Large intestine (tissue), 3 donors: ENCODE results near the gene MSH5. TPM values are rescaled to one million over a fixed set of nuclear protein-coding genes. Genes with fewer than 3 reads are reported as not detected.

ENCODE experiments used
- DNase-seq, 2 donors: peaks; one replicate each; pipeline versions ENCODE4 v3.0.0 to v3.0.0-alpha.2; 2013
- H3K27ac ChIP-seq: one replicate; pipeline ENCODE4 v1.5.1; 2013; ENCODE audit warnings: low read length
- H3K27me3 ChIP-seq: 2 replicates; pipeline ENCODE4 v1.6.1; 2013; ENCODE audit warnings: low read length; ENCODE audit not compliant: control insufficient read depth, insufficient read depth
- H3K36me3 ChIP-seq: 2 replicates; pipeline ENCODE4 v1.6.1; 2013; ENCODE audit warnings: low read length; ENCODE audit not compliant: control insufficient read depth, insufficient read depth
- H3K4me1 ChIP-seq: one replicate; pipeline ENCODE4 v1.6.1; 2013; ENCODE audit warnings: low read length; ENCODE audit not compliant: control insufficient read depth, insufficient read depth
- H3K4me3 ChIP-seq: one replicate; pipeline ENCODE4 v1.5.1; 2013; ENCODE audit warnings: low read length
- H3K9me3 ChIP-seq: one replicate; pipeline ENCODE4 v1.6.1; 2013; ENCODE audit warnings: mild to moderate bottlenecking, low read depth, low read length, moderate library complexity; ENCODE audit not compliant: control insufficient read depth
- WGBS: methylation state at CpG from one replicate; pipeline ENCODE4 v1.1.5; 2013; ENCODE audit warnings: low lambda C conversion rate; ENCODE audit not compliant: insufficient coverage; 5-methylcytosine and 5-hydroxymethylcytosine counted together
- polyA plus RNA-seq: library from polyadenylated mRNA; unstranded; fragments of 120-200 nt; gene quantifications from one replicate; pipeline ENCODE4 v1.2.1, GENCODE V29; 2013

MSH5 gene
- polyA plus RNA-seq, 1 donor: 51.0 TPM

- H3K36me3 ChIP-seq: no peaks in the 10 kb centered on the region
- H3K4me1 ChIP-seq: peaks cover 19% of the 10 kb centered on the region
- no peak for DNase-seq
- H3K9me3 ChIP-seq: no peaks in the 10 kb centered on the region
- no CpG with 5 or more reads among the region's 8 CpGs for WGBS
- H3K27ac ChIP-seq: no peak overlapping the region
- no peaks in the 10 kb centered on the region for H3K27me3 ChIP-seq
- no peak overlapping the region for H3K4me3 ChIP-seq
Measured at GRCh38 chr6:31712296-31712695, 27.5 kb upstream of the MSH5 start.

GRCh38 chr6:31713465-31713864 lies 26.3 kb upstream of the MSH5 start:
- Histone ChIP-seq H3K36me3 (no peaks in the 10 kb centered on the region), H3K27me3 (no peaks in the 10 kb centered on the region), H3K4me3 (no peak overlapping the region), H3K27ac (peak overlapping the region; percentile 53), H3K4me1 (peaks cover 19% of the 10 kb centered on the region), H3K9me3 (no peaks in the 10 kb centered on the region)
- DNase-seq: no peak
- no CpG with 5 or more reads among the region's 4 CpGs for WGBS

- DNase-seq: peak; percentile 48 to 66
- Histone ChIP-seq H3K27ac (peak overlapping the region; percentile 53), H3K4me1 (peaks cover 26% of the 10 kb centered on the region), H3K4me3 (no peak overlapping the region), H3K36me3 (no peaks in the 10 kb centered on the region), H3K9me3 (no peaks in the 10 kb centered on the region), H3K27me3 (no peaks in the 10 kb centered on the region)
- 0% methylated on average over 1 of the region's 5 CpGs for WGBS
Measured at GRCh38 chr6:31713991-31714684, 25.7 kb upstream of the MSH5 start.

GRCh38 chr6:31715022-31715958 lies 24.5 kb upstream of the MSH5 start, which contains the start of gene LY6G6D:
Gene LY6G6D, plus strand, starts transcription at chr6:31715348. Its CDS starts 8 bp downstream, at chr6:31715356.
- WGBS: no CpG with 5 or more reads among the region's 16 CpGs
- Histone ChIP-seq H3K27me3 (no peaks in the 10 kb centered on the region), H3K4me1 (peaks cover 26% of the 10 kb centered on the region), H3K27ac (peak within 1 kb of the TSS; percentile 53), H3K36me3 (no peaks in the 10 kb centered on the region), H3K4me3 (no peak within 1 kb of the TSS), H3K9me3 (no peaks in the 10 kb centered on the region)
- no peak for DNase-seq

- no peaks in the 10 kb centered on the region for H3K27me3 ChIP-seq
- no peaks in the 10 kb centered on the region for H3K9me3 ChIP-seq
- no CpG with 5 or more reads among the region's 10 CpGs for WGBS
- peaks cover 26% of the 10 kb centered on the region for H3K4me1 ChIP-seq
- no peak overlapping the region for H3K27ac ChIP-seq
- H3K4me3 ChIP-seq: no peak overlapping the region
- H3K36me3 ChIP-seq: no peaks in the 10 kb centered on the region
- peak in 1 of 2 donors; percentile 15 for DNase-seq
Measured at GRCh38 chr6:31717499-31718222, 22.1 kb upstream of the MSH5 start.

- no CpG with 5 or more reads among the region's 1 CpG for WGBS
- Histone ChIP-seq H3K27me3 (no peaks in the 10 kb centered on the region), H3K4me1 (peaks cover 24% of the 10 kb centered on the region), H3K9me3 (no peaks in the 10 kb centered on the region), H3K36me3 (no peaks in the 10 kb centered on the region), H3K4me3 (no peak overlapping the region), H3K27ac (no peak overlapping the region)
- DNase-seq: peak in 1 of 2 donors; percentile 78
Measured at GRCh38 chr6:31718265-31718664, 21.5 kb upstream of the MSH5 start.

GRCh38 chr6:31719001-31719400 lies 20.8 kb upstream of the MSH5 start:
- peaks cover 2% of the 10 kb centered on the region for H3K9me3 ChIP-seq
- no peak overlapping the region for H3K27ac ChIP-seq
- no peaks in the 10 kb centered on the region for H3K36me3 ChIP-seq
- no peak for DNase-seq
- H3K4me3 ChIP-seq: no peak overlapping the region
- WGBS: no CpG with 5 or more reads among the region's 6 CpGs
- peaks cover 16% of the 10 kb centered on the region for H3K4me1 ChIP-seq
- H3K27me3 ChIP-seq: no peaks in the 10 kb centered on the region

GRCh38 chr6:31720196-31720770 lies 19.5 kb upstream of the MSH5 start:
- Histone ChIP-seq H3K27ac (no peak overlapping the region), H3K4me3 (no peak overlapping the region), H3K4me1 (peaks cover 7% of the 10 kb centered on the region), H3K9me3 (peaks cover 2% of the 10 kb centered on the region), H3K36me3 (no peaks in the 10 kb centered on the region), H3K27me3 (no peaks in the 10 kb centered on the region)
- no peak for DNase-seq
- WGBS: 50% methylated on average over 1 of the region's 5 CpGs

GRCh38 chr6:31721351-31722020 lies 18.3 kb upstream of the MSH5 start, which contains the start of gene LY6G6C:
Gene LY6G6C, minus strand, starts transcription at chr6:31721746. Its CDS starts 67 bp downstream, at chr6:31721679.
- H3K9me3 ChIP-seq: peaks cover 2% of the 10 kb centered on the region
- no peaks in the 10 kb centered on the region for H3K27me3 ChIP-seq
- no CpG with 5 or more reads among the region's 4 CpGs for WGBS
- H3K4me1 ChIP-seq: peaks cover 7% of the 10 kb centered on the region
- no peak for DNase-seq
- H3K36me3 ChIP-seq: peaks cover 11% of the 10 kb centered on the region
- no peak within 1 kb of the TSS for H3K27ac ChIP-seq
- H3K4me3 ChIP-seq: no peak within 1 kb of the TSS
